Measurements from ENCODE around the gene PSMC5. TPM values are rescaled to one million over a fixed set of nuclear protein-coding genes. Genes with fewer than 3 reads are reported as not detected.
"Not testable (repeated sequence)": the region's sequence is repeated elsewhere in the genome, so short reads cannot be mapped to it uniquely, and the experiment has no call there.

Gene PSMC5
- total RNA-seq, 1 experiment from 2014 or later = 152 TPM

GRCh38 chr17:63881337-63881736 lies 54.1 kb downstream of the PSMC5 start:
- POLR2A ChIA-PET = interaction anchor here (0.7 to 0.8 kb wide), 2 partner anchors 265 to 281 kb away, joined by 3 read pairs; no protein-coding TSS in a partner anchor
- TF ChIP-seq PRDM15 (CRISPR knock-in tag; IDR thresholded peaks at IDR 0.05) = peak; percentile 97
- H3K27me3 Mint-ChIP-seq (ENCODE audit: low read depth); H3K9me3 Mint-ChIP-seq; H3K36me3 Mint-ChIP-seq: not testable (repeated sequence)
- CTCF ChIA-PET = interaction anchor here (0.6 to 4.0 kb wide), 33 partner anchors 9 to 539 kb away, joined by 3 to 41 read pairs (median 5); partner anchors contain the start of genes CSHL1, GH1 and PRR29
- H3K27ac Mint-ChIP-seq = peak overlapping the region; percentile 46; the same call in 1 of the 2 replicates
- H3K4me3 Mint-ChIP-seq = peak overlapping the region; percentile 23; the same call in 1 of the 2 replicates
- ATAC-seq (peak; percentile 83), DNase-seq (ENCODE audit: low spot score) (peak; percentile 73)
- H3K4me1 Mint-ChIP-seq = peaks cover 20% of the 10 kb centered on the region

Other genes starting within 250 kb of the PSMC5 start
- 22.8 to 26.9 TPM (median 24.1 TPM) in 3 replicates for gene TACO1, start 226.5 kb upstream of the PSMC5 start, total RNA-seq (2021)
- gene MAP3K3, start 205.0 kb upstream of the PSMC5 start, total RNA-seq (2021) = 21.8 to 25.7 TPM (median 22.5 TPM) in 3 replicates
- 83.4 to 91.8 TPM (median 88.4 TPM) in 3 replicates for gene LIMD2, start 127.3 kb upstream of the PSMC5 start, total RNA-seq (2021)
- gene STRADA, start 85.6 kb upstream of the PSMC5 start, total RNA-seq (2021) = 36.6 to 43.1 TPM (median 41.2 TPM) in 3 replicates
- 63.0 to 70.9 TPM (median 63.9 TPM) in 3 replicates for gene CCDC47, start 53.8 kb upstream of the PSMC5 start, total RNA-seq (2021)
- 102 to 128 TPM (median 106 TPM) in 3 replicates for gene DDX42, start 53.3 kb upstream of the PSMC5 start, total RNA-seq (2021)
- gene FTSJ3, start 232 bp downstream of the PSMC5 start, total RNA-seq (2021) = 47.7 to 62.1 TPM (median 52.0 TPM) in 3 replicates
- 80.1 to 106 TPM (median 86.7 TPM) in 3 replicates for gene SMARCD2, start 15.3 kb downstream of the PSMC5 start, total RNA-seq (2021)
- gene CSH2, start 46.2 kb downstream of the PSMC5 start, total RNA-seq (2021) = not detected in 3 replicates
- 0.35 to 1.3 TPM (median 0.60 TPM) in 3 replicates for gene GH2, start 54.5 kb downstream of the PSMC5 start, total RNA-seq (2021)
- not detected in 3 replicates for gene CSH1, start 69.1 kb downstream of the PSMC5 start, total RNA-seq (2021)
- not detected in 3 replicates for gene CSHL1, start 83.8 kb downstream of the PSMC5 start, total RNA-seq (2021)
- gene GH1, start 91.4 kb downstream of the PSMC5 start, total RNA-seq (2021) = not detected in 3 replicates
- gene CD79B, start 104.9 kb downstream of the PSMC5 start, total RNA-seq (2021) = 3.0 to 3.5 TPM (median 3.2 TPM) in 3 replicates
- gene SCN4A, start 145.5 kb downstream of the PSMC5 start, total RNA-seq (2021) = 5.2 to 5.8 TPM (median 5.5 TPM) in 3 replicates
- 0.64 to 1.1 TPM (median 0.85 TPM) in 3 replicates for gene PRR29, start 170.9 kb downstream of the PSMC5 start, total RNA-seq (2021)
- gene ICAM2, start 193.2 kb downstream of the PSMC5 start, total RNA-seq (2021) = 0.33 to 0.57 TPM (median 0.44 TPM) in 3 replicates

Data from WTC11 (cell line).